ENCODE data around the gene BZW2.
"Not testable (repeated sequence)": the region's sequence is repeated elsewhere in the genome, so short reads cannot be mapped to it uniquely, and the experiment has no call there.

BZW2 gene

DNA sequence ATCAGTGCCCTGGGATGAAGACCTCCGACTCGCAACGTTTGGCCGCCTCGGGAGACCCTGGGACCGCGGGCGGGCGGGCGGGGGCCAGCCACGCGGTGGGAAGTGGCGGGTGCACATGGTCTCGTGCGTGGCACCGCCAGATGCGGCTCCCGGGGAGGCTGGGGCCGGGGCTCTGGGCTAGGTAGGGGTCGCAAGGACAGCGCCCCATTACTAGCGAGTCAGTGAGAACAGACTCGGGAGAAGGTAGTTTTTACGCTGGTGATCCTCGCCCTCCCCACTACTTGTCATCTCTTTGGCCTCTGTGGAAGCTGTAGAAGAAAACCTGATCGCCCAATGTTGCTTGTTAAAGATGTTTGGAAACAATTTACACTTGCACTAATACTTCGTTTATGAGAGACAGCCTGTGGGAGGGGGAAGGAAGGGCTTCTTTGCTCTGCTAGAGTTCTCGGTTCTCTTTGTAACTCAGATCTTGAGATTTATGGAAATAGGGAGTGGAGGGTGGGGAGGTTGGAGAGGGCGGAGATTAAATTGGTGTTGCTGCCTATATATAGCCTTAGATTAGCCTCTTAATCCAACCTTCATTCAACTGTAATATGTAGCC, 591 bp downstream of the BZW2 start:
- DNase-seq (ENCODE audit: low read depth), result no peak

DNA sequence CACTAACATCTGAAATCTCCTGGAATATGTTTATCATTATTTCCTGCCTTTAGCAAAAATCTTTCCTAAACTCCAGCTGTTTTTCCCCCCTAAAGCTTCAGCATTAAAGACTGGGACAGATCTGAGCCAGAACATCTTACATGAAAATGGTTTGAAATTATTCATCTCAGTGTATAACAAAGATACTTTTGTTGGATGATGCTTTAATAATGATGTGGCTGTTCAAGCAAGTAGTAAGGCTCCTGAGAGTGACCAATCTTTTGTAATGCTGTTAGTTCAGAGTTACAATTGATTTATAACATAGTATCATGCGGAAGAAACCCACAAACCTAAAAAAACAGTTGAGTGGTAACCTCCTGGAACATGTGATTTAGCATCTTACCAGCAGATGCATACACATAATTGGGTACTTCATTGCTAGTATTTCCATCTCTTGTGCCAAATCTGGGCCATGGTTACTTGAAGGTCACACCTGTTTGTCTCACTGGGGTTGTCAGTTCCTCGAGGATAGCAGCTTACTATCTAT, 1.5 kb downstream of the BZW2 start:
- no peak for DNase-seq (ENCODE audit: low read depth)

DNA sequence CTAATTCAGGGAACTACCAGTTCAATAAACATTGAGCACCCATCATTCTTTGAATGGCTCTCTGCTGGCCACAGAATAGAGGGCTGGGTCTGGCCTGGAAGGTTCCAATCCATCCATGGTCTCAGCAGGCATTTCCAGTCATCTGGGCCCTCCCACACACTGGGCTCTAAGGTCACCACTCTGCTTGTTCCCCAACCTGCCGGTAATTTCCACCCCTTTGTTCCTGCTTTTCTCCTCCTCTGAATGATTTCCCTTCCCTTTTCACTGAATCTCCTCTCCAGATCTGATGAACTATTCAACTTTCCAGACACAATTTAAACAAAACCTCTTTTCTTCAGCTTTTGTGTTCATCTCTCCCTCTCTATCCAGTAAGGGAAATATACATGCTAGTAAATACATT, 2.6 kb downstream of the BZW2 start:
- no peak for DNase-seq (ENCODE audit: low read depth)

DNA sequence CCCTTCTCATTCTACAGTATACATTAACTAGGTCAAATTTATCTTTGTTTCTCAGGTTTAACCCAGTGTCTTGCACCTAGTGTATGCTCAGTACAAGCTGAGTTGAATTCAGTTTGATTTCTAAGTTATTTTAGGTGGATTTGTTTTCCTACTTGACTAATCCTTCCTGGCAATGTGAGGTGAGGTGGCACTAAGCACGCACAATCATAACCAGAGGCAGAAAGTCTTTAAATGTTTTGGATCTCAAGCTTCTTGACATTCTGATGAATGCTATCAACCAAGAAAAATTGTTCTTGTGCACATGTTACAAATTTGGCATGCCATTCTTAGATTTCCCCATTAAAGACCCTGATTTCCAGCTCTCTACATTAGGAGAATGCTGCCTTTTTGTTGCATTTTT, 3.2 kb downstream of the BZW2 start:
- DNase-seq (ENCODE audit: low read depth), result no peak

DNA sequence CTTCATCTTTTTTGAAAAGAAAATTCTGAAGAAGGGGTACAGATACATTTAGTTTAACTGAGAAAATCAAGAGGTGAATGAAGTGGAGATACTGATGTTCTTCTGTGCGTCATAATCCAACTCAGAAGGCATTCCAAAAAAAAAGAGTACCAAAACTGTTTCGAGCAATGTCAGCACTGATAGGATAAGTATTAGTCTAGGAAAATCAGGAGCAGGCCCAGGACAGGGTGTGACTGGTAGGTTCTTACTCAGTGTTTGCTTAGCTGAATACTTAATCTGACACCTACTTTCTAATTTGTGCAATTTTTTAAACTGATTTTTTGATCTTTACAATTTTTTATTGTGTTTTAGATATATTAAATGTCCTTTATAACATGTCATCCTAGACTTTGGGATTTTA, 4.3 kb downstream of the BZW2 start:
- no peak for DNase-seq (ENCODE audit: low read depth)

DNA sequence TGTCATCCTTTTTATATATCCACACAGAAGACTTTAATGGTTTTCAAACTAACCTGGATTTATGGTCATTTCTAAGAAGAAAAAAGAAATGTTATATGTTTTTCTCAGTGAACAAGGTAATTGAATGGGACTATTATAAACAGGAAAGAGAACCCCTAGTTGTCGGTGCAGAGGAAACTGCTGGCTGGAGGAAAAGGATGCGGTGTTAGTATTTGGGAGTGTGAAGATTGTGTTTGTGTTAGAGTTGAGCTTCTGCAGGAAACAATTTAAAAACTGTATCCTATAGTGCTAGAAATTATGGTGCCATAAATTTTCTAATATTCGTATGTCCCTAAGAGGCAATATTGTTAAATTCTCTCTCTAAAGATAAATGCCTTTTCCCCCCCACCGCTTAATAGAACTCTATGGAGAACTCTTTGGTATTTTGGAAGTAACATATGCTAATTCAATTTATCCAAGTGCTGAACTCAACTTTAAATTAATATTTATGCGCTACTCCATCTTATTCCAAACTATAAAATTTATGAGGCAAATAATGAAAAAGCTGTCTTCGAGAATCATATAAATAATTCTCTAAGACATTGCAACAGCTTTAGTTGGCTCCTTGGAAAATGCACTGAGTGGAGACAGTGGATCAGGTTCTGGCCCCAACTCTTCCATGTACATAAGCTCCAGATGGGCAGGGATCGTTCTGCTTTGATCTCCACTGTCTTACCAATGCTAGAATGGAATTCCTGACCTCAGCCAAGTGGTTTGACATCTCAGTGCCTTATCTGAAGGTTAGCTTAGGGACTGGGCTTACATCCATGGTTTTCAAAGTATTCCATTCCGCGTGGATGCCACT, 5.6 kb downstream of the BZW2 start:
- DNase-seq (ENCODE audit: low read depth), result no peak

DNA sequence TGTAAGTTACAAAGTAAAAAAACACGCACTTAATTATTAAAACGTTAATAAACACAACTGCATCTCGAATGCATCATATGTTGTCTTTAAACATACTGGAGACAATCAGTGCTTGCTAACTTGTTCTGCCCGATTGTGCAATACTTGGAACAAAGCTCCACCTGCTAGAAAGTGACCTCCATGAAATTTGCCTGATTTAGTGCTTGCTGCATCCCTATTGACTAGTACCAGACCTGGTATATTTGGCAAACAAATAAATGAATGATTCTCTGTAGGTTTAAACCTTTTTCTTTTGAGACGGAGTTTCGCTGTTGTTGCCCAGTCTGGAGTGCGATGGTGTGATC, 6.2 kb downstream of the BZW2 start:
- no peak for DNase-seq (ENCODE audit: low read depth)

DNA sequence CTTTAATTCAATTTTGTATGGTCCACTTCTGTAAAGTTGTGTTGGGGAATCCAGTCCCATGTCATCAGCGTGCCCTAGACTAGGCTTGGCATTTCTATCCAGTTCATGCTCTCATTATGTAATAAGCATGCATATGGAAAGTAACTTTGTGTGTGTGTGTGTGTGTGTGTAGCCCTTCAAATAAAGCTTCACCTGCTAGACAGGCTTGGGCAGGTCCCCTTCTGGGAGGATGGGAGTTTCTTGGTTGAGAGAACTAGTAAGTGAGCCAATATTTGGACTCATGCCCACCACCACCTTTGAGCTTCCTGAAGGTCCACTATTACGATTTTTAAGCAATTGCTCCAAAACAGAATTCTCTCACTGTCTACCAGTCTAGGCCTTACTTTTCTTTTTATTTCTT, 6.9 kb downstream of the BZW2 start:
- no peak for DNase-seq (ENCODE audit: low read depth)

DNA sequence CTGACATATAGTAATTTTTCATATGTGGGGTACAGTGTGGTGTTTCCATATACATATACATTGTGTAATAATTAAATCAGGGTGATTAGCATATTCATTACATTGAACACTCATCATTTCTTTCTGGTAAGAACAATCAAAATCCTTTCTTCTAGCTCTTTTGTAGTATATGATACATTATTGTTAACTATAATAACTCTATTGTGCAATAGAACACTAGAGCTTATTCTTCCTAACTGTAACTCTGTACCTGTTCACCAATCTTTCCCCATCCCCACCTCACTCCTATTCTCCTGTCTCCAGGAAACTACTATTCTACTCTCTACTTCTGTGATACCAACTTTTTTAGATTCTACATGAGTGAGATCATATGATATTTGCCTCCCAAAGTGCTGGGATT, 9.4 kb downstream of the BZW2 start:
- no peak for DNase-seq (ENCODE audit: low read depth)

DNA sequence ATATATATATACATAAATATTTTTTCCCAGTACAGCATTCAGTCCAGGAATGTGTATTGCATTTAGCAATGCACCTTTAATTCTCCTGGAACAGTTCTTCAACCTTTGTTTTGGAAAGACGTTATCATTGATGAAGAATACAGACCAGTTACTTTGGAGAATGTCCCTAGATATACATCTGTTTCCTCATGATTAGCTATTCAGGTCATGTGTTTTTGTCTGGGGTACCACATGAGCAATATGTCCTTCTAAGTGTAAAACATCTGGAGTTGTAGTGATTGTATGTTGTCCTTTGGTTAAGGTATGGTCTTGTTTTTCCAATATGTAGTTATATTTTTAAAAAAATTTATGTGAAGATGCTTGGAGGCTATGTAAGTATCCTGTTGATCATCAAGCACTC, 10.2 kb downstream of the BZW2 start:
- DNase-seq (ENCODE audit: low read depth), result no peak

DNA sequence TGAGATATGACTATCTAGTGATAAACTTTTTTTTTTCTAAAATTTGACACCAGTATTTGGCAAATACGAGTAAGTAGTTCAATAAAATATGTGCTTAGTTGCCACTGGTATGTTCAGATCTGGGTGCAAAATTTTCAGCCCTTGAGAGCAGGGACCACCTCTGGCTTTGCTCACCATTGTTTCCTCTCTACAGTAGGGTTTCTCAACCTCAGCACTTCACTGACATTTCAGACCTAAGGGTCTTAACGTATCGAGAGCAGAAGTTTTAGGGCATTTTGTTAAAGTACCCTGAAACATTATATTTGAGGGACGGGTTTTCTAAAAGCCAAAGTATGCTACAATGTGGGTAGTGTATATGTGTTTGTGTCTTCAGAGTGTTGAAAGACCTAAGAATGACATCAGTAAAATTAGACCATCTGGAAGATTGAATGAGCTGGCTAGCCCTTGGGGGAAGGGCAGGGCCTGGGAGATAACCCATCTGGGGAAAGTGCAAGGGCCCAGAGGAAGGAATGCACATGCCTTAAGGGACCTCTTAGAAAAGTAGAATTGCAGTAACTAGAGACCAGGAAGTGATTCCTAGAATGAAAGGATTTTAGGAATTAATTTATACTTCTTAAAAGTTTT, 11.8 kb downstream of the BZW2 start:
- no peak for DNase-seq (ENCODE audit: low read depth)

DNA sequence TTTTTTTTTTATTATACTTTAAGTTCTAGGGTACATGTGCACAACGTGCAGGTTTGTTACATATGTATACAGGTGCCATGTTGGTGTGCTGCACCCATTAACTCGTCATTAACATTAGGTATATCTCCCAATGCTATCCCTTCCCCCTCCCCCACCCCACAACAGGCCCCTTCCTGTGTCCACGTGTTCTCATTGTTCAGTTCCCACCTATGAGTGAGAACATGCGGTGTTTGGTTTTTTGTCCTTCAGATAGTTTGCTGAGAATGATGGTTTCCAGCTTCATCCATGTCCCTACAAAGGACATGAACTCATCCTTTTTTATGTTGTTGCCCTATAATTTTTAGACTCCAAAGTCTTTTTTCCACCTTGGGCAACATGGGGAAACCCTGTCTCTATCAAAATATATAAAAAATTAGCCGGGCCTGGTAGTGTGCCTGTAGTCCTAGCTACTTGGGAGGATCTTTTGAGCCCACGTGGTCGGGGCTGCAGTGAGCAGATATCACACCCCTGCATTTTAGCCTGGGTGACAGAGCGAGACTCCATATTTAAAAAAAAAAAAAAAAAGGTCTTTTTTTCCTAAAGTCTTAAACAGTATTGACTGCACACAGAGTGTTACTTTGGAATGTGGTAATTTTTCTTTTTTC, 14.0 kb downstream of the BZW2 start:
- DNase-seq (ENCODE audit: low read depth), result not testable (repeated sequence)

DNA sequence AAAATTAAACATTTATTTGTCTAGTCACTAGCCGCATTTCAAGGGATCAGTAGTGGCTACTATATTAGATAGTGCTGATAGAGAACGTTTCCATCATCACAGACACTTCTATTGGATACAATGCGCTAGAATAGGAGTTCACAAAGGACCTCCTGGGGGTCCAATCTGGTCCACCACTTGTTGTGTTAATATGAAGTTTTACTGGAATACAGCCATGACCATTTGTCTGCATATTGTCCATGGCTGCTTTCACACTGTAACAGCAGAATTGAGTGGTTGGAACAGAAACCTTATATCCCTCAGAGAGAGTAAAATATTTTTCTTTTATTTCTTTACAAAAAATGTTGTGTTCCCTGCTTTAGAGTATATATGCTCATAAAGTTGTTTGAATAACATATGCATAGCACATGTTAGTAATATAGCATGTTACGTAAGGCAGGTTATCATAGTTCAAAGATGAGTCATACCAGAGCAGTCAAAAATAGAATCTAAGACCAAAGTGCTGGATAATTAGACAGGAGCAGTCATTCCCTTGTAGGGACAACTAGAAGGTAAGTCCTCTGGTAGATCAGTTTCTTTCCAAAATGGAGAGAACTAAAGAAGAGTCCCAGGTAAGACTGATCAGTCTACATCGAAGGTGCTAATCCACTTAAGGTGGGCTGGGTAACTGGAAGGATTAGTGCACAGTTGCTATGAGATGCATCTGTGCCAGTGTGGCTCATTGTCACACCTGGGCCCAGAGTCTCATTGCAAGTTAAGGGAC, 14.9 kb downstream of the BZW2 start:
- DNase-seq (ENCODE audit: low read depth), result no peak

DNA sequence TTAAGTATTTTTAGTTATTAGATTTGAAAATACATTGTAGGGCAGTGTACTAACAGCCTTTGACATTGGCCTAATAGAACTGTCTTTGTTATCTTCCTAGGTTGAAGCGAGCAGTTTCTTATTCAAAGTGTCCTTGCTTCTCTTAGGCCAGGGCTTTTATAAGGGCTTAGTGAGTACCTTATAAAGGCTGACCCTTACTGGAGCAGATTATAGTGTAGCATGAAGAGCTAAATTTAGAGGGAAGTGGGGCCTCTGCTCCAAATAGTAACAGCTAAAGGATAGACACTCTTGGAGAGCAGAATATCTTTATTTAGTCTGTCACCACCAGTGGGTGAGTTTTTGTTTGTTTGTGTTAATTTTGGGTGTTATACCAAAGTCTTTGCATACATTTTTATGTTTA, 15.9 kb downstream of the BZW2 start:
- no peak for DNase-seq (ENCODE audit: low read depth)

DNA sequence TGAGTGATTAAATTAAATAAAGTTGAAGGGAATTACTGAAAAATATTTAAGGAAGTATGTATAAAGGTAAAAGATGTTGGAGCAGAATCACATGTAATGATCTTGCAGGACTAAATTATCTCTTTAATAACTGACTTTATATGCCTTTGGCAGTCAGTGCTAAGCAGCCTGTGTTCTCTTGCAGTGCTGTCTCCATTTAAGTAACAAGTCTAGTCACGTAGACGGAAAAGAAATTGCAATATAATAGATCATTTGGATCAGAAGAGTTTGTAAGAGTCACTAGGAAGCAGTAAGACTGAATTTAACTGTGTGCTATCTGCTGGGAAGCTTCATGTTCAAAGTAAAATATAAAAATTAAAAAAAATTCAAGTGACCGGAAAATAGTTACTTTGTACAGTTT, 21.4 kb downstream of the BZW2 start:
- DNase-seq (ENCODE audit: low read depth), result no peak

DNA sequence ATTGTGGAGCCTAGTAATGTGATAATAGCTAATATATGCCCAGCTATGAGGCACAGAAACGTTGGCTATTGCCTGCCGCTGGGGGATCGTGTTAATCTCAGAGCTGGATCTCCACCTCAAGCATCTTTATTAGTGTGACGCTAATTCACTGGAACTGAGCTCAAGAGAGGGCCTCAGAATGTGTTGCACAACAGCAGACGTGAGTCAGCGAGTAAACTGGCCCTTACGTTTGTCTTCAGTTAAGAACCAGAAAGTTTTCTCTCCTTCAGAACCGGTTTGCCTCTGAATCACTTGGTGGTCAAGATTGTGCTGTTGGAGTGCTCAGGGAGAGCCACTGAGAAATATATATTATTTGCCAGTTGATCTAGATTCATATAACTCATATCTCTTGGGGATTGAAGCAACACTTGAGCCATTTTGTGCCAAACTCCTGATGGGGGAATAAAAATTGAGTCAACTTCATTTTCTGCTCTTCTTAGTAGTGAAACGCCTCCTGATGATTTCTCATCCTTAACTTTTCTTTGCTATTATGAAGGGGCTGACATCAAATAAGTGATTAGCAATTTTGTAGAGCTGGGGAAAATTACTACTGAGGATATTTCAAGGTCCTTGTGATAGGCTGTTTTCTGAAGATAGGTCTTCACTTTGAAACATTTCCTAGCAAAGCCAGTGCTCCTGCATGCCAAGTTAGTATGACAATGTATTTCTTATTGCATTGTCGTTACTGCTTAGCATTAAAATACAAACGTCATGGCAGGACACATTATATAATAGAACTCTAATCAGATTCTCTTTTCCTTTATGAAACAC, 22.3 kb downstream of the BZW2 start:
- DNase-seq (ENCODE audit: low read depth), result peak; percentile 100

DNA sequence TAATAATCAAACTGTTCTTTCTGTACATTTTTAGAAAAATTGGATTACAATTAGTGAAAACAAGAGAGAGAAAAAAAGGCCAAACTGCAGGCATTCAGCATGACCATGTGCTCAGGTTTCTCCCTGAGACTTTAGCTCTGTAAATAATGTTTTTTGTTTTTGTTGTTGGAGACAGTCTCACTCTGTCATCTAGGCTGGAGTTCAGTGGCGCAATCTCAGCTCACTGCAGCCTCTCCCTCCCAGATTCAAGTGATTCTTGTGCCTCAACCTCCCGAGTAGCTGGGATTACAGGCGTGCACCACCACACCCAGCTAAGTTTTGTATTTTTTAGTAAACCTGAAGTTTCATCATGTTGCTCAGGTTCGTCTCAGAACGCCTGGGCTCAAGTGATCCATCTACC, 23.0 kb downstream of the BZW2 start:
- DNase-seq (ENCODE audit: low read depth), result no peak

DNA sequence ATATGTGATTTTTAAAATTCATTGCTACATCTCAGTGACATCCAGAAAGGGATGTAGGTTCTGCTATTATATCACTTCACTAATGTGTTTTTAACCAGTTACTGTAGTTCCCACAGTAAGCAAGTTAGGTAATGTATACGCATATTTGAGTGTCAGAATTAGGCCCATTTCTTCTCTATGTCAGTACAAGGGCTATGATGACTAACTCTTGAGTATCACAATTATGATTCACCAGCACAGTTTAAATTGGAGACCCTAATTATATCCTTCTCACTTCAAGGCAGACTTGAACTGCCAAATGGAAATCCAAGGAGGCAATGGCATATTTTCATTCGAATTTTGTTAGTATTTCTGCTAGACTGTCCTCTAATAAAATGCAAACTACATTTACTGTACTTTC, 23.6 kb downstream of the BZW2 start:
- DNase-seq (ENCODE audit: low read depth), result no peak

DNA sequence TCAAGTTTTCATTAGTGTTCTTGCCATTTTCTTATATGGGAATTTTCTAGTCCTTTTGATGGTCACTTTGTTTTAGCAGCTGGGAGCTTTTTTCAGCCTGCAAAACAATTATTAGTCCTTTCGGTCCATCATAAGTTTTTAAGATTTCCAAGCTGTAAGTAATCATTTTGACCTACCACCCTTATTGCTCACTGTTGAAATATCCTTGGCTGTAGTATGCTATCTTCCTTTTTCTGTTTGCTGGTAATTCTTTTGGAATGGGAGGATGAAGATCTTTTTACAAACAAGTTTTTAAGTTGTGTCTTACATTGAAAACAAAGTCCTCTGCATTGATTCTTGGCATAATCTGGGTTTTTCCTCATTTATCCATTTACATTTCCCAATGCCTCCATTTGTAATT, 24.0 kb downstream of the BZW2 start:
- DNase-seq (ENCODE audit: low read depth), result no peak

DNA sequence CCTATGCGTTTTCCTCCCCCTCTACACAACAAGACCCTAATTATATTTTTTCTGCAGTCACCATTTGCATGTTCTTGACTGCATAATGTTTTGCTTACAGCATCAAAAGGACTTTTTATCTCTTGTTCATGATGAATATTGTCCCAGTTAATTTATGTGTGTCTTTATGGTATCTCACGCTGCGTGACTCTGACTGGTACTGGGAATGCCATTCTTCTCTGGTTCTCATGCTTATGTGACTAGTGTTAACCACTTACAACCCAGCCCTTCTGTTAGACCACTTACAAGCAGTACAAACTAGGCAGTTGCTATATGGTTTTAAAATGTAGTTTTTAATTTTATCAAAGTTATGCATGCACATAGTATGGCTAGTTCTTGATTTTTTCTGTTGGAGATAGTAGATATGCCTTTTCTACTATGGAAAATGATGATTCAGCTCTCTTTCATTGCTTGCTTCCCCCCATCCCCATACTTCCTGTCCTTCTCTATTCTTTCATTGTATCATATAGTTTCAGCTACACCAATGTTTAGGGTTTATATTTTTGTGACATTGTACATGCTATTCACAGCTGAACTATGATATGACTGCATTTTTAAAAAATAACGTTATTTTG, 24.9 kb downstream of the BZW2 start:
- no peak for DNase-seq (ENCODE audit: low read depth)

DNA sequence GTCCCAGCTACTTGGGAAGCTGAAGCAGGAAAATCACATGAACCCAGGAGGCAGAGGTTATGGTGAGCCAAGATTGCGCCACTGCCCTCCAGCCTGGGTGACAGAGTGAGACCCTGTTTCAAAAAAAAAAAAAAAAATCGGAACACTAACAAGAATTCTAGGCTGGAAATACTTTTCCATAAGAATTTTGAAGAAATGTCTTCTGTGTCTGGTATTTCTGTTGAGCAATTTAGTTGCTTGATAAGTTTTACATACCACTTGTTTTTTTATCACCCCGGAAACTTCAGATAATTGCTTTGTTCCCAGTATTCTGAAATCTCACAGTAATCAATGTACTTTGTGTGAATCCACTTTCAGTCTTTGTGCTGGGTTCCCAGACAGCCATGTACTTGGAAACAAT, 25.8 kb downstream of the BZW2 start:
- no peak for DNase-seq (ENCODE audit: low read depth)
